HEK293T (cell line): Measurements from ENCODE around the gene SPTBN4.
"Not testable (repeated sequence)": the region's sequence is repeated elsewhere in the genome, so short reads cannot be mapped to it uniquely, and the experiment has no call there.

Experiments used
- CTCF ChIA-PET: fragments of 350-600 bp; formaldehyde crosslinking; extraction: SDS; loops from one replicate; lab custom pipeline; 2021; ENCODE audit warnings: antibody characterized with exemption, inconsistent platforms; lab: Yijun Ruan, JAX
- POLR2A ChIA-PET: fragments of 350-600 bp; formaldehyde crosslinking; extraction: SDS; loops from one replicate; lab custom pipeline; 2020; ENCODE audit warnings: antibody characterized with exemption, inconsistent platforms; lab: Yijun Ruan, JAX
- DNase-seq: peaks from one replicate; pipeline ENCODE4 v3.0.0; 2012; ENCODE audit warnings: mixed read lengths; ENCODE audit errors: extremely low spot score
- ARNT ChIP-seq: fragments of 450-650 bp; IDR thresholded peaks from 2 replicates; pipeline ENCODE4 v1.6.1; 2017; ENCODE audit warnings: mild to moderate bottlenecking
- BHLHE40 ChIP-seq: fragments of 450-650 bp; IDR thresholded peaks from 2 replicates; pipeline ENCODE4 v1.6.1; 2016; ENCODE audit warnings: mild to moderate bottlenecking, moderate library complexity, borderline replicate concordance
- CTBP1 ChIP-seq: fragments of 450-650 bp; IDR thresholded peaks from 2 replicates; pipeline ENCODE4 v1.6.1; 2016; ENCODE audit warnings: borderline replicate concordance
- ELF4 ChIP-seq: fragments of 450-650 bp; IDR thresholded peaks from 2 replicates; pipeline ENCODE4 v1.6.1; 2017; ENCODE audit warnings: antibody characterized with exemption
- FOXA1 ChIP-seq: fragments of 450-650 bp; IDR thresholded peaks from 2 replicates; pipeline ENCODE4 v1.6.1; 2016; ENCODE audit warnings: mild to moderate bottlenecking
- FOXK2 ChIP-seq: fragments of 450-650 bp; IDR thresholded peaks from 2 replicates; pipeline ENCODE4 v1.6.1; 2016; ENCODE audit warnings: mild to moderate bottlenecking
- HDGF ChIP-seq: fragments of 450-650 bp; IDR thresholded peaks from 2 replicates; pipeline ENCODE4 v1.6.1; 2017; ENCODE audit warnings: antibody characterized with exemption, borderline replicate concordance
- L3MBTL2 ChIP-seq: fragments of 450-650 bp; conservative IDR thresholded peaks from 2 replicates; pipeline ENCODE4 v1.6.1; 2016; ENCODE audit warnings: mild to moderate bottlenecking
- LEF1 ChIP-seq: fragments of 450-650 bp; IDR thresholded peaks from 2 replicates; pipeline ENCODE4 v1.6.1; 2017; ENCODE audit warnings: mild to moderate bottlenecking, borderline replicate concordance
- NFRKB ChIP-seq: fragments of 450-650 bp; IDR thresholded peaks from 2 replicates; pipeline ENCODE4 v1.6.1; 2016; ENCODE audit warnings: mild to moderate bottlenecking, moderate library complexity
- PKNOX1 ChIP-seq: fragments of 450-650 bp; IDR thresholded peaks from 2 replicates; pipeline ENCODE4 v1.6.1; 2016
- SUZ12 ChIP-seq: fragments of 450-650 bp; IDR thresholded peaks from 2 replicates; pipeline ENCODE4 v1.6.1; 2016; ENCODE audit warnings: mild to moderate bottlenecking
- TARDBP ChIP-seq: fragments of 450-650 bp; IDR thresholded peaks from 2 replicates; pipeline ENCODE4 v1.6.1; 2016
- ZNF384 ChIP-seq: fragments of 450-650 bp; IDR thresholded peaks from 2 replicates; pipeline ENCODE4 v1.6.1; 2016

The SPTBN4 gene

GRCh38 chr19:40461669-40462221 lies 5.1 kb upstream of the SPTBN4 start:
- ChIA-PET POLR2A (interaction anchor here (1.0 kb wide), 1 partner anchor 28 kb away, joined by 3 read pairs; no protein-coding TSS in a partner anchor), CTCF (interaction anchor here (1.1 kb wide), 1 partner anchor 8 kb away, joined by 3 read pairs; no protein-coding TSS in a partner anchor)
- DNase-seq = no peak
- TF ChIP-seq NFRKB = no peak

GRCh38 chr19:40463587-40464037 lies 3.2 kb upstream of the SPTBN4 start:
- POLR2A ChIA-PET = interaction anchor here (0.8 to 3.2 kb wide), 4 partner anchors 19 to 135 kb away, joined by 3 to 15 read pairs (median 7); partner anchors contain the start of gene SERTAD3
- not testable (repeated sequence) for DNase-seq

GRCh38 chr19:40464059-40465024 lies 2.5 kb upstream of the SPTBN4 start:
- CTCF ChIA-PET = interaction anchor here (0.6 to 1.9 kb wide), 17 partner anchors 8 to 324 kb away, joined by 3 to 9 read pairs (median 4); no protein-coding TSS in a partner anchor
- TF ChIP-seq ZNF384 (no peak), TARDBP (0 out of 2 replicates have a peak, but pooled peaks have one; percentile 33)

More at GRCh38 chr19:40463587-40464037, 3.2 kb upstream of the SPTBN4 start:
- CTCF ChIA-PET = interaction anchor here (0.7 to 1.9 kb wide), 15 partner anchors 8 to 323 kb away, joined by 3 to 9 read pairs (median 4); no protein-coding TSS in a partner anchor

GRCh38 chr19:40465025-40465556 lies 1.7 kb upstream of the SPTBN4 start:
- ChIA-PET POLR2A (interaction anchor here (0.7 to 3.2 kb wide), 11 partner anchors 20 to 275 kb away, joined by 3 to 15 read pairs (median 5); partner anchors contain the start of genes C19orf47, PLD3, SERTAD1 and SERTAD3), CTCF (interaction anchor here (0.5 to 1.9 kb wide), 9 partner anchors 7 to 170 kb away, joined by 3 to 8 read pairs (median 4); no protein-coding TSS in a partner anchor)
- no peak for DNase-seq
- no peak; the same call in 1 of the 2 replicates for TF ChIP-seq L3MBTL2
- TF ChIP-seq TARDBP = no peak
- no peak for TF ChIP-seq ELF4
- no peak for TF ChIP-seq PKNOX1
- TF ChIP-seq FOXA1 = no peak
- TF ChIP-seq SUZ12 = no peak
- TF ChIP-seq CTBP1 = no peak
- no peak for TF ChIP-seq LEF1
- no peak for TF ChIP-seq HDGF
- no peak for TF ChIP-seq FOXK2
- TF ChIP-seq ARNT = no peak
- no peak for TF ChIP-seq BHLHE40
- no peak for TF ChIP-seq NFRKB

More at GRCh38 chr19:40464059-40465024, 2.5 kb upstream of the SPTBN4 start:
- DNase-seq = peak; percentile 71
- POLR2A ChIA-PET = interaction anchor here (0.7 to 3.2 kb wide), 9 partner anchors 19 to 274 kb away, joined by 3 to 15 read pairs (median 3); partner anchors contain the start of genes C19orf47, PLD3 and SERTAD3

DNA sequence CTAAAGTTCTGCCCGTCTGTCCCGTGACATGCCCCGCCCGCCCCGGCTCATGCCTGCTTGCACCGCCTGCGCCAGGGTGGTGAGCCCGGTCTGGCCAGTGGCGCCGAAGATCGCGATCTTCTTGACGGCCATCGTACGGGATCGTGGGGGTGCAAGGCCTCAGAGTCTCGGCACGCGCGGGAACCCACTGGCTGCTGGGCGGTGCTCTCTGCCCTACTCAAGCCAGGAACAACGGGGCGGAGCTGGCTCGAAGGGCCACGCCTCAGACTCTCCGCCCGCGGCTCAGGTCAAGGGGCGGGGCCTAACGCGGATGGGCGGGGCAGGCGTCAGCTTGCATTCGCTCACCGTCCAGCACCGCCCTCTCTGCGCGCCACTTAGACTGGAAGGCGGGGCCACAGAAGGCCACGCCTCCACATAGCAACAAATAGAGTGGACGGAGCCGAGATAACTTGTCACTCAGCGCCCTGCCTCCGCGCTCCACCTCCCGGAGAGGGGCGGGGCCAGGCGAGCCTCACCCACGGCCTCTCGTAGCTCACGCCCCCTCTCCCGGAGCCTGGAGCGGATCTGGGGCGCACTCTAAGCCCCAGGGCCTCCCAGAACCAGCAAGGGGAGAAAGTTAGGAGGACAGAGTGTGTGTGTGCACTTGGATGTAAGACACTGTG lies 1.1 kb upstream of the SPTBN4 start, which contains the start of gene BLVRB:
TSS of gene BLVRB (minus strand) at position 189 of the 662 bp plus-strand sequence. CDS start at position 132, 57 bp downstream.
- peak; percentile 99 for DNase-seq
- TF ChIP-seq PKNOX1 (peak; percentile 95), L3MBTL2 (peak; percentile 54; the same call in 1 of the 2 replicates), HDGF (peak; percentile 94), CTBP1 (no peak)
- ChIA-PET POLR2A (interaction anchor here (0.7 to 3.2 kb wide), 9 partner anchors 22 to 140 kb away, joined by 3 to 15 read pairs (median 6); partner anchors contain the start of genes SERTAD1 and SERTAD3), CTCF (interaction anchor here (0.5 to 1.9 kb wide), 8 partner anchors 8 to 169 kb away, joined by 3 to 7 read pairs (median 4); no protein-coding TSS in a partner anchor)

DNA sequence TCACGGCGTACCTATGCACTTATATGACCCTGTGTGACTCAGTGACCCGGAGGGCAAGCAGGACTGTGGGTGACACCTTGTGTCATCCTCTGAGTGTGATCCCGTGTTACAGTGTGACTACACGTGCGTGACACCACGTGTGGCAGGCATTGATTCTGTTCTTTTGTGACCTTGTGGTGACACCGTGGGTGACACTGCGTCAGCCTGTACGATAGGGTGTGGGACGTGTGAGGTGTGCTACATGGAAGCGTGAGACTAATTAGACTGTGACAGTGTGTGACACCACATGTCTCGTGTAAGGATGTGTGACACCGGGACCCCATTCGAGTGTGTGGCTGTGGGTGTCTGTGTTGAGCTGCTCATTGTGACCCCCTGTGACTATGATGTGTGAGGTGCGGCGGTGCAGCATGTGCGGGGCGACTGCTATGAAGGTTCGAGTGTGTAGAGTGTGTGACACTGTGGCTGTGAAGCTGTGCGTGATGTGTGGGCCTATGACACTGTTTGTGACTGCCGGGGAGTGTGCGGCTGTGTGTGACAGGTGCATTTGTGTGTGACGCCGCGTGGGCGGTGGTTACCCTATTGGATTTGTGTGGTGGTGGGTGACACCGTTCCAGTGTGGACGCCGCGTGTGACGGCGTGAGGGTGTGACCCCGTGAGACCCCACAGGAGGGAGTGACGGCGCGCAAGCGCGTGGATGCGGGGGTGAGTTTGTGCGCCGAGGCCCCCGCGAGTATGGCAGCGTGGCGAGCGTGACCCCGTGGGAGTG lies 399 bp upstream of the SPTBN4 start:
- TF ChIP-seq ARNT = no peak
- 0 out of 2 replicates have a peak, but pooled peaks have one; percentile 18 for TF ChIP-seq L3MBTL2
- ChIA-PET CTCF (interaction anchor here (0.7 to 1.3 kb wide), 5 partner anchors 12 to 168 kb away, joined by 3 to 6 read pairs (median 4); no protein-coding TSS in a partner anchor), POLR2A (interaction anchor here (0.7 to 3.2 kb wide), 9 partner anchors 22 to 139 kb away, joined by 3 to 15 read pairs (median 6); partner anchors contain the start of genes SERTAD1 and SERTAD3)
- no peak for DNase-seq
